CD8-positive, alpha-beta memory T cell (primary cell): ENCODE results near the gene DHRS4L2. TPM values are rescaled to one million over a fixed set of nuclear protein-coding genes. Genes with fewer than 3 reads are reported as not detected.
"Not testable (repeated sequence)": the region's sequence is repeated elsewhere in the genome, so short reads cannot be mapped to it uniquely, and the experiment has no call there.

Experiments
- CTCF ChIA-PET: fragments of 350-600 bp; sonication (Branson Sonifier 250); formaldehyde crosslinking; loops from one replicate; lab custom pipeline; 2021; ENCODE audit warnings: antibody characterized with exemption; lab: Charles Lee
- POLR2A ChIA-PET: fragments of 350-600 bp; sonication (Branson Sonifier 250); formaldehyde crosslinking; loops from one replicate; lab custom pipeline; 2021; ENCODE audit warnings: antibody characterized with exemption; lab: Charles Lee
- DNase-seq, 5 donors: peaks; one replicate each; pipeline versions ENCODE4 v3.0.0 to v3.0.0-alpha.2; 2020 to 2022; ENCODE audit warnings: mixed read lengths in 1 of 5
- H3K27ac ChIP-seq: one replicate; pipeline ENCODE4 v1.7.0; 2013; ENCODE audit warnings: low read depth, mild to moderate bottlenecking, low read length, moderate library complexity
- H3K27me3 ChIP-seq: 2 replicates; pipeline ENCODE4 v1.7.0; 2013; ENCODE audit warnings: low read length, mild to moderate bottlenecking; ENCODE audit not compliant: insufficient read depth, poor library complexity, severe bottlenecking
- H3K36me3 ChIP-seq: 2 replicates; pipeline ENCODE4 v1.7.0; 2013; ENCODE audit warnings: mild to moderate bottlenecking, low read length, moderate library complexity; ENCODE audit not compliant: insufficient read depth
- H3K4me1 ChIP-seq: 2 replicates; pipeline ENCODE4 v1.7.0; 2013; ENCODE audit warnings: mild to moderate bottlenecking, low read length, moderate library complexity; ENCODE audit not compliant: insufficient read depth
- H3K4me3 ChIP-seq: 2 replicates; pipeline ENCODE4 v1.7.0; 2013; ENCODE audit warnings: mild to moderate bottlenecking, low read length
- H3K9me3 ChIP-seq: 2 replicates; pipeline ENCODE4 v1.7.0; 2013; ENCODE audit warnings: mild to moderate bottlenecking, low read length
- H3K27ac Mint-ChIP-seq, 8 donors: one replicate each; pipeline ENCODE4 v1.8.0; 2020 to 2021; ENCODE audit warnings: mixed read lengths in 8 of 8, mild to moderate bottlenecking in 6 of 8, inconsistent platforms in 3 of 8, moderate library complexity in 3 of 8
- H3K27me3 Mint-ChIP-seq, 2 donors: one replicate each; pipeline ENCODE4 v1.8.0; 2020 to 2021; ENCODE audit warnings: mixed read lengths in 2 of 2, mild to moderate bottlenecking in 1 of 2, moderate library complexity in 1 of 2
- H3K36me3 Mint-ChIP-seq, 3 donors: one replicate each; pipeline ENCODE4 v1.8.0; 2020 to 2021; ENCODE audit warnings: mixed read lengths in 3 of 3, inconsistent platforms in 1 of 3, mild to moderate bottlenecking in 1 of 3
- H3K4me1 Mint-ChIP-seq, 3 donors: one replicate each; pipeline ENCODE4 v1.8.0; 2020 to 2021; ENCODE audit warnings: mixed read lengths in 3 of 3, inconsistent platforms in 1 of 3, mild to moderate bottlenecking in 1 of 3
- H3K4me3 Mint-ChIP-seq, 7 donors: one replicate each; pipeline ENCODE4 v1.8.0; 2020 to 2021; ENCODE audit warnings: mixed read lengths in 7 of 7, mild to moderate bottlenecking in 6 of 7, moderate library complexity in 4 of 7, inconsistent platforms in 2 of 7
- H3K9me3 Mint-ChIP-seq, 5 donors: one replicate each; pipeline ENCODE4 v1.8.0; 2020 to 2022; ENCODE audit warnings: mixed read lengths in 5 of 5, mild to moderate bottlenecking in 3 of 5, moderate library complexity in 2 of 5, inconsistent platforms in 1 of 5
- polyA plus RNA-seq: library from polyadenylated mRNA; unstranded; fragments of 300-500 nt; fragmentation: Illumina TruSeq; gene quantifications from one replicate; pipeline ENCODE4 v1.2.3, GENCODE V29; 2021
- total RNA-seq, 2 experiments: library from RNA; stranded (reverse); gene quantifications; one replicate each; pipeline ENCODE4 v1.2.3, GENCODE V29; 2021

Gene DHRS4L2
- total and polyA plus RNA-seq, 3 experiments from 2014 or later, result 18.4 to 23.4 (median 21.1) TPM

- H3K36me3 ChIP-seq, POLR2A ChIA-PET, H3K27me3 ChIP-seq, H3K9me3 ChIP-seq, CTCF ChIA-PET, H3K4me3 Mint-ChIP-seq, H3K27me3 Mint-ChIP-seq, H3K27ac Mint-ChIP-seq, H3K27ac ChIP-seq, H3K4me3 ChIP-seq, H3K9me3 Mint-ChIP-seq, DNase-seq: not testable (repeated sequence)
- peaks cover 11% of the 10 kb centered on the region for H3K4me1 ChIP-seq
- Mint-ChIP-seq H3K4me1 (peaks cover 9 to 12% (median 11%) of the 10 kb centered on the region in 3 donors), H3K36me3 (peaks cover 0 to 35% (median 10%) of the 10 kb centered on the region in 3 donors)
Observed at GRCh38 chr14:23957913-23958569, 30.7 kb upstream of the DHRS4L2 start.

- H3K9me3 Mint-ChIP-seq, POLR2A ChIA-PET, H3K4me1 ChIP-seq, DNase-seq, H3K27ac ChIP-seq, CTCF ChIA-PET, H3K27me3 Mint-ChIP-seq, H3K36me3 ChIP-seq, H3K9me3 ChIP-seq, H3K27me3 ChIP-seq, H3K4me1 Mint-ChIP-seq, H3K4me3 Mint-ChIP-seq, H3K4me3 ChIP-seq: not testable (repeated sequence)
- Mint-ChIP-seq H3K27ac (peak overlapping the region in 1 of 8 donors; percentile 66), H3K36me3 (peaks cover 0 to 25% (median 10%) of the 10 kb centered on the region in 3 donors)
Observed at GRCh38 chr14:23960899-23961298, 27.8 kb upstream of the DHRS4L2 start.

GRCh38 chr14:23961704-23962103, 27.0 kb upstream of the DHRS4L2 start:
- H3K27ac Mint-ChIP-seq, CTCF ChIA-PET, H3K4me3 Mint-ChIP-seq, H3K4me3 ChIP-seq, H3K4me1 ChIP-seq, H3K27me3 Mint-ChIP-seq, H3K36me3 ChIP-seq, H3K27ac ChIP-seq, H3K27me3 ChIP-seq, POLR2A ChIA-PET, H3K4me1 Mint-ChIP-seq, H3K9me3 ChIP-seq, DNase-seq, H3K9me3 Mint-ChIP-seq: not testable (repeated sequence)
- peaks cover 0 to 20% (median 7%) of the 10 kb centered on the region in 3 donors for H3K36me3 Mint-ChIP-seq

DNA sequence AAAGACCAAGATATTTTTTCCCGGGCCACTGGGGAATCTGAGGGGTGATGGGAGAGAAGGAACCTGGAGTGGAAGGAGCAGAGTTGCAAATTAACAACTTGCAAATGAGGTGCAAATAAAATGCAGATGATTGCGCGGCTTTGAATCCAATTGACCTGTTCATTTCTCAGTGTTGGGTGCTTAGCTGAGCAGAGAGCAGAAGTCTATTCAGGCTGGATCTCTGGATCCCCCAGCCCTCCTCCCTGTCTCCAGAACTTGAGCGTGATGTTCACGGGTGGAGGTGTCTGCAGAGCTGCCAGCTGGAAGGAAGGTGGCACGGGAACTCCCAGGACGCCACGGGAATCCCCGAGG, 19.6 kb upstream of the DHRS4L2 start:
- H3K4me1 Mint-ChIP-seq, H3K27ac ChIP-seq, H3K27me3 ChIP-seq, POLR2A ChIA-PET, H3K9me3 ChIP-seq, H3K9me3 Mint-ChIP-seq, DNase-seq, H3K36me3 ChIP-seq, CTCF ChIA-PET, H3K27me3 Mint-ChIP-seq, H3K36me3 Mint-ChIP-seq, H3K27ac Mint-ChIP-seq, H3K4me1 ChIP-seq, H3K4me3 ChIP-seq: not testable (repeated sequence)
- peak overlapping the region in 1 of 7 donors; percentile 39 for H3K4me3 Mint-ChIP-seq

DNA sequence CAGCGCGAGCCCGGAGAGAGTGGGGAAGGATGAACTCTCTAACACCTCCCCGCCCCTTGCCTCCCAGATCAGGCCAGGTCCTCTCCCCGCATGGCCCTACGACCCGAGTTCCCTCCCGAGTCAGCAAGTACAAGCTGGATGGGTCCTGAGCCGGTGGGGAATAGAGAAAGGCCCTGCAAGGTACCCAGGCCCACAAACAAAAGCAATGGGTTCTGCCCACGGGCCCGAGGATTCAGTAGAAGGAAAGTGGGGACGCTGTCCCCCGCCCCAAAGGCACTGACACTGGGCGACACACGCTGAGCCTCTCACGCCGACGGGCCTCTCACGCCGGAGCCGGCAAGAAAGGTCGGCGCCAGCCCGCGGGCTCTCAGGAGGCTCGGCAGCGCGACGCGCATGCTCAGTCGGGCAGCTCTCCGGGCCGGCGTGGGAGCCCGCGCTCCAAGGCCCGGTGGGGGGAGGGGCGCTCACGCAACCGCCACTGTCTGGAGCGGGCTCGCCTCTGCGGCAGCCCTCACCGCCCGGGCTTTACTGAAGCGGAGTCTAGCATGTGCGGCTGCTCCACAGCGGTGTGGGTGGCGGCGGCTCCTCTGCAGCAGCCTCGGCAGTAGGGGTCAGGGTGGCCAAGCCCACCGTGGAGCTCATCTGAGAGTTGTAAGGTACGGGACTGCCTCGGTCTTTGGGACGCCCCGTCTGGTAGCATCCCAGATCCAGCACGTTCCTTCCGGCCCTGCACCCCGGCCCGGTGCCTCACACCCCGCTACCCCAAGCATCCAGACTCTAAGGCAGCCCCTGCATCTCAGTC, 19.0 kb upstream of the DHRS4L2 start:
- H3K4me1 Mint-ChIP-seq, H3K4me1 ChIP-seq, H3K27ac Mint-ChIP-seq, H3K9me3 Mint-ChIP-seq, H3K36me3 ChIP-seq, POLR2A ChIA-PET, H3K4me3 ChIP-seq, H3K9me3 ChIP-seq, H3K36me3 Mint-ChIP-seq, H3K27me3 ChIP-seq, CTCF ChIA-PET, H3K27ac ChIP-seq, H3K27me3 Mint-ChIP-seq: not testable (repeated sequence)
- peak overlapping the region in 1 of 7 donors; percentile 23 for H3K4me3 Mint-ChIP-seq
- peak; percentile 27 to 53 (median 31) for DNase-seq

DNA sequence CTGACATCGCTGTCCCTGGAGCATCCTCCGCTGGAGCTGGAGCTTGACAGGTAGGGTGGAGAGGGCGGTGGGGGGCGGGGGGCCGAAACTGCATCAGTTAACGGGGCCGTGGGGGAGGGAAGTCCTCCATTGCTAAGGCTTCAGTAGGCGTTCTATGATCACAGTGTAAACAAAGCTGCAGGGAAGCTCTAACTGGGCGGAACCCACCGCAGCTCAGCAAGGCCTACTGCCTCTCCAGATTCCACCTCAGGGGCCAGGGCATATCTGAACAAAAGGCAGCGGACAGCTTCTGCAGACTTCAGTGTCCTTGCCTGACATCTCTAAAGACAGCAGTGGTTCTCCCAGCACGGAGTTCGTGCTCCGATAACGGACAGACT, 18.5 kb upstream of the DHRS4L2 start:
- H3K4me3 ChIP-seq, H3K27ac ChIP-seq, POLR2A ChIA-PET, H3K36me3 ChIP-seq, H3K27me3 ChIP-seq, H3K4me1 Mint-ChIP-seq, H3K9me3 ChIP-seq, H3K4me1 ChIP-seq, H3K27me3 Mint-ChIP-seq, CTCF ChIA-PET, H3K9me3 Mint-ChIP-seq, DNase-seq, H3K36me3 Mint-ChIP-seq: not testable (repeated sequence)
- H3K4me3 Mint-ChIP-seq, result peak overlapping the region in 4 of 7 donors; percentile 9 to 55 (median 29)
- peak overlapping the region in 1 of 8 donors; percentile 24 for H3K27ac Mint-ChIP-seq

GRCh38 chr14:23973178-23973577, 15.6 kb upstream of the DHRS4L2 start:
- CTCF ChIA-PET, H3K4me3 ChIP-seq, DNase-seq, H3K36me3 Mint-ChIP-seq, H3K27ac ChIP-seq, H3K9me3 ChIP-seq, H3K27me3 Mint-ChIP-seq, H3K9me3 Mint-ChIP-seq, H3K27ac Mint-ChIP-seq, POLR2A ChIA-PET, H3K4me1 ChIP-seq, H3K36me3 ChIP-seq, H3K4me3 Mint-ChIP-seq, H3K27me3 ChIP-seq: not testable (repeated sequence)
- H3K4me1 Mint-ChIP-seq, result peaks cover 0 to 11% (median 3%) of the 10 kb centered on the region in 3 donors

DNA sequence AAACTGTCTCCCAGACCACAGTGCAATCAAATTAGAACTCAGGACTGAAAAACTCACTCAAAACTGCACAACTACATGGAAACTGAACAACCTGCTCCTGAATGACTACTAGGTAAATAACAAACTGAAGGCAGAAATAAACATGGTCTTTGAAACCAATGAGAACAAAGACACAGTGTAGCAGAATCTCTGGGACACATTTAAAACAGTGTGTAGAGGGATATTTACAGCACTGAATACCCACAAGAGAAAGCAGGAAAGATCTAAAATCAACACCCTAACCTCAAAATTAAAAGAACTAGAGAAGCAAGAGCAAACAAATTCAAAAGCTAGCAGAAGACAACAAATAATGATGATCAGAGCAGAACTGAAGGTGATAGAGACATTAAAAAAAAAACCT, 14.7 kb upstream of the DHRS4L2 start:
- CTCF ChIA-PET, result interaction anchor here (0.9 to 1.6 kb wide), 2 partner anchors 116 to 134 kb away, joined by 3 to 4 read pairs; no protein-coding TSS in a partner anchor
- DNase-seq, H3K27me3 ChIP-seq, H3K36me3 ChIP-seq, H3K4me3 ChIP-seq, H3K4me1 ChIP-seq, H3K36me3 Mint-ChIP-seq, H3K9me3 Mint-ChIP-seq, H3K27ac ChIP-seq, POLR2A ChIA-PET, H3K4me3 Mint-ChIP-seq, H3K27me3 Mint-ChIP-seq, H3K9me3 ChIP-seq: not testable (repeated sequence)
- H3K27ac Mint-ChIP-seq, result peak overlapping the region in 2 of 8 donors; percentile 10 to 23
- peaks cover 0 to 11% (median 3%) of the 10 kb centered on the region in 3 donors for H3K4me1 Mint-ChIP-seq
